GM18498 (cell line): ENCODE measurements around the gene PRLH.
"Not testable (repeated sequence)": the region's sequence is repeated elsewhere in the genome, so short reads cannot be mapped to it uniquely, and the experiment has no call there.

ENCODE experiments used
- ATAC-seq: cut with Tn5 transposase; IDR thresholded peaks from one replicate; pipeline ENCODE4 v1.9.1; 2021; ENCODE audit warnings: mild to moderate bottlenecking, moderate library complexity; ENCODE audit not compliant: unreplicated experiment

PRLH gene

DNA sequence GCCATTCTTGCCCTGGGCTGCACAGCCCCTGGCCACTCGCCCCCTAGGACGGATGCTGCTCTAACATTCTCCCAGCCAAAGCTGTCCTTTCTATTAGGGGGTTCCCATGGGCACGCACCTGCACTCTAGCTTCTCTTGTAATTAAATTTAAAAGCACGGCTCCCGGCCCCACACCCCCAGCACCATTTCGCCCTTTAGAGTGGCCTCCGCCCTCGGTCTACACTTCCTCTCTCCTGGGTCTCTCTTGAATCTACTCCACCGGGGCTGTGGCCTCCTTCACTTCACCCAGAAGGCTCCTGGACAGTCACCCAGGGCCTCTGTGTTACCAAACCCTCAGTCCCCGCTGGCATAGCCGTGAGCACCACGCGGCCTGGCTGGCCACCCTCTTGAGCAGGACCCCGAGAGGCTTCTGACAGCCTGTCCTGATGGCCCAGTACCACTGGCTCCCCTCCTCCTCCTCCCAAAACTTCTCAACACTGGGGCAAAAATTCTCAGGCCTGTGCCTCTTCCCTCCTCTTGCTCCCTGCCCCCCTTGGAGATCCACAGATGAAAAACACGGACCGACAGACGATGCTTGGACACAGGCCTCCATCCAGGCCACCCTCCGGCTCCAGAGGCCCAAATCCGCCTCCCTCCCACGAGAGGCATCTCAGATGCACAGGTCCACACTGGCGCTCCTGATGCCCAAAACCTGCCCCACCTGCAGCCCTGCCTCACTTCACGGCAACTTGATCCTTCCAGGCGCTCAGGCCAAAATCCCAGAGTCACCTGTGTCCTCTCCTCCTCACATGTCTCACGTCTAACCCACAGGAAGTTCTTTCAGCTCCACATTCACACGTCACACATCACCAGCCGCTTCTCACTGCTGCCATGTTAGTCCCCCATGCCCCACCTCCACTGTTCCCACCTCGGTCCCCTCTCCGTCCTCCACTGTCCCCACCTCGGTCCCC is 31.1 kb downstream of the PRLH start:
- ATAC-seq, result no peak

DNA sequence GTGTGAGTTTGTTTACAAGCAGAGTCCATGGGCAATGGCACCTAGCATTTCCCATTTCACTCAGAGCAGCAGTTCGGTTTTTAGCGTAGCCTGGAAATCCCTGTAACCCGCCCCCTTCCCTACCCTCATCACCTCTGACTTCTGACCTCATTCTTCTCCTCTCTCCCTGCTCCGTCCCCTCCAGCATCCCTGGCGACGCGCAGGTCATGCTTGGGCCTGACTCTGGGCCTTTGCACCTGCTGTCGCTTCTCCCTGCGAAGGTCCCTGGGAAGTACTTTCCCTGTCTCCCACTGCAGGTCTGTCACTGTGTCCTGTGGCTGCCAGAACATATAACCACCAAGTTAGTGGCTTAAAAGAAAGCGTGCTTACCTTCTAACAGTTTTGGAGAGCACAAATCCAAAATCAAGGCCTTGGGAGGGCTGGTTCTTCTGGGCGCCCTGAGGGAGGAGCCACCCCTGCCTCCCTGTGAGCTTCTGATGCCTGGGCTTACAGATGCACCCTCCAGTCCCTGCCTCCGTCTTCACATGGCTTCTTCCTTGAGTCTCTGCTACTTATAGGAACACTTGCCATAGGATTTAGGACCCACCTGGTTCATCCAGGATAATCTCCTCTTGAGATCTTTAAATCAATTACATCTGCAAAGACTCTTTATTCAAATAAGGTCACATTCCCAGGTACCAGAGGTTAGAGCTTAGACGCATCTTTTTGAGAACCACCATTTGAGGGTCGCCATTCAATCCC is 32.3 kb downstream of the PRLH start:
- no peak for ATAC-seq

DNA sequence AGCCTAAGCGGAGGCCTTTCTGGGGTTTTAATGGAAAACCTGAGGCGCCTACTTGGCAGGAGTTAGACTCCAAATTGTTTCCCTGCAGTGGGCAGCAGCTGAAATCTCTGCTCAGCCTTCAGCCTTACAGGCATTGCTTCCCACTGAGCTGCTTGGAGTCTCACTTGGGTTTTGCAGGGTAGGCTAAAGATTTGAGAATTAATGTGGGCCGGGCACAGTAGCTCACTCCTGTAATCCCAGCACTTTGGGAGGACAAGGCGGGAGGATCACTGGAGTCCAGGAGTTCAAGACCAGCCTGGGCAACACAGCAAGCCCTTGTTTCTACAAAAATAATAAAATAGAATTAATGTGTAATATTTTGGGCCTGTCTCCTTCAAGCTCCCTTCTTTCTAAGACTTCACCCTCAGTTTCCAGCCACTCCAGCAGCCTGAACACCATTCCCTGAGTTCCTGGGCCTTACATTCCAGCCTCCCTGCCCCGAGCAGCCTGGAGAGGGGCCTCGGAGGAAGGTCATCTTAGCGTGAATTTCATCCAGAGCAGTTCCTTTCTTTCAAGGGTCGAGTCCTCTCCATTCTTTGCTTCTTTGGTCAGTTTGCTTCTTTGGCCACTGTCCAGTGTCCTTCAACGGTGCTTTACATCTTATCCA is 33.2 kb downstream of the PRLH start:
- no peak for ATAC-seq

DNA sequence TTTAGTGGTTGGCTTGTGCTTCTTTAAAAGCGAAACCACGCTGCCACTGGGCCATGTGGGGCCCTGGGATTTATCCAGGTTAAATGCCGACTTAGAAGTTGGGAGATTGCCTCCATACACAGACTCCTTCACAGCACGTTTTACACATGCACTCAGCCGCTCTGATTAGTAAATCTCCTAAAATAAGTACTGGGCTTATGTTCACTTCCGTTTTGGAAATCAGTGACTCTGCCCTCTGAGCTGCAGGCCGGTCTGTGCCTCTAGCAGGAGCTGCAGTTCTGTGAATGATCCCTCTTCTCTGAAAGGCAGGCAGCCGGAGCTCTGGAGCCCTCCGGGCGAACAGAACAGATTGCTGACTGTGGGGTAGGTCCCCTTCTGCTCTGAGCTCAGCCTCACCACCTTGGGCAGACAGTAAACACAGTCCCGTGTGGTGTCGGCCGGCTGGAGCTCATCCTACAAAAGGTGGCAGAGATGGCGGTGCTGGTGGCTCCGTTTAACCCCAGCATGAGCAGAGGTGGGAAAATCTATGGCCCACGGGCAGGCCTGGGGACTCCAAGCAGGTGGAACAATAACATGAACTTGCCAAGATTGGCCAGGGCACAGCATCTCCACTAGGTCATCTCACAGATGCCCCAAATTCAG is 34.0 kb downstream of the PRLH start:
- ATAC-seq, result no peak

DNA sequence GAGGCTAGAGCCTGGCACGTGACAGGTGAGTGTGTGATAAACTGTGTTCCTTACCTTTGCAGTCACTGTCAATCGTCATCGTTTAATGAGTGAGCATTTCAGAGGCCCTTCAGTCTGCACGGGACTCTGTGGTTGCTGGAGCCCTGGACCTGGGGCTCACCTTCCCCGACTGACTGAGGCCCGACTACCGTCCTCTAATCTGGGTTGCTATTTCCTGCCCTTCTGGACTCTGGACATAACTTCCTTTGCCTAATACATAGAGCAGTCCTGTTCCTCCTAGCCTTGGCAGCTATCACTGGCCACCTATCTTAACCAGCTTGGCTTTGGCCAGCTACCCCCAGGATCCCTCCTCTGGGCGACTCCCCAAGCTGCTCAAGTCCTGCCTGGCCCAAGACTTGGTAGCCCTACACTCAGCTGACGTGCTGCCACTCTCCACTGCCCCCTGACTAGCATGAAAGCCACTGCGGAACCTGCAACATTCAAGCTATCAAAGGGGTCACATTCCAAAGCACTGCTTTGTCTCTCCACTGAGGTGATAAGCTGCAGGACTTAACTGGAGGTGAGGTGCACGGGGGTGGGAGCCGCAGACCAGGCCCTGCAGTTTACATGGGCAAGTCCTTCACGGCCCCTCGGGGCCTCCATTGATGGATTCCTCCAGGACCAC is 35.2 kb downstream of the PRLH start:
- ATAC-seq, result no peak

DNA sequence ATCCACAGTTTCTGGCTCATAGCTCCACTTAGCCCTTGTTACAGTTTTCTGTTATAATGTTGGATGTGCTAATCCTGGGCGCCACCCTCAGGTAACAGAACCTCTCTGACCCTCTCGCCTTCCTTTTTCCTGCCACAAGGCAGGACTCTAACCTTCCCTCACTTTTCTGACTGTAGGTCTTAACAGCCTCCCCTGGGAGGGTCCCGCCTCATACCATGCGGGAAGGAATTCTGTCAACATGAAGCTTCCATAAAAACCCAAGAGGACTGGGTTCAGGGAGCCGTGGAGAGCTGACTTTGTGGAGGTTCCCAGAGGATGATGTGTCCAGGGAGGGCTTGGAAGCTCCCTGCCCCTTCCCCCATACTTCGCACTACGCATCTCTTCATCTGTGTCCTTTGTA is 36.0 kb downstream of the PRLH start:
- no peak for ATAC-seq

DNA sequence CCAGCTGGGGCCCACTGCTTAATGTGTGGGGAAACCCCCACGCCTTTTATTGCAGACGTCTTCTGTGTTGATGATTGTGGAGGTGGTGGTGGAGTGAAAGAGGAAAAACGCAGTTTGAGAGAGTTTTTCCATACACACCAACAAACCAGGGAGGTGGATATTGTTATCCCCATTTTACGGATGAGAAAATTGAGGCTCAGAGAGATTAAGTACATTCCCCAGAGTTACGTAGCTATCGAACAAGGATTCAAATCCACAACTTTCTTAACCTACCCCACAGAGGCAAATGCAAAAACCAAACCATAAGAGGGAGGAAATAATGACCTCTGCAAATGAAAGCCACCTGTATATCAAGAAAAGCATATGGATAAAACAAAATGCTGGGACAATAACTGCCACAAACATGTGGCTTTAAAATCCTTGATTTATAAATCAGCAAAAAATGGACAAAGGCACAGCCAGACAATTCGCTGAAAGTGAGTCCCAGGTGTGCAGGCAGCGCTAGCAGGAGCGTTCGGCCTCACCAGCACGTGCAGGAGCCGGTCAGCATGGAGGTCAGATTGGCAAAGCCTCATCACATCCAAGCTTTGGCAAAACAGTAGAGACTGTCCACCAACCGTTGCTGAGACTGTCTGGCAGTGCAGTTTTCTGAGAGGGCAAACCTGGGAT is 36.8 kb downstream of the PRLH start:
- no peak for ATAC-seq

DNA sequence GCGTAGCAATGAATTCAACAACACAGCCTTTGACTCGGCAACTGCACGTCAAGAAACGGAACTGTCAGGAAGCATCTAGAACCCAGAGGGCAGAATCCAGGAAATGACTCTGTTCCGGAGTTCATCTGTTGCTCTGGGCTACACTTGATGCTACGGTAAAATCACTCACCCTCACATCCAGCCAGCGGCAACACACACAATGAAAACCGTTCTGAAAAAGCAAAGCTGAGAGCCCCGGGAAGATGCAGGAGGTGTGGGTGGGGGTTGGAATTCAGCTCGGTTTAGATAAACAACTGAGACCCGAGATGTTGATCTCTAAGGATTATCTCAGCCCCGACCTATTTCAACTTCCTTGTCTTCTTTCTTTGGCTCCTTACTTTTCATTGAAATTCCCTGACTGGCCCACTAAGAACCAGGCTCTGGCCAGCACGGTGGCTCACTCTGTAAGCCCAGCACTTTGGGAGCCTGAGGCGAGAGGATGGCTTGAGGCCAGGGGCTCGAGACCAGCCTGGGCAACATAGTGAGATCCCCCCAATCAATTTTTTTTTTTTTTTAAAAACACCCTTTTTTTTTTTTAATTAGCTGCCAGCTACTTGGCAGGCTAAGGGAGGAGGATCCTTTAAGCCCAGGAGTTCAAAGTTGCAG is 37.5 kb downstream of the PRLH start:
- ATAC-seq, result no peak

DNA sequence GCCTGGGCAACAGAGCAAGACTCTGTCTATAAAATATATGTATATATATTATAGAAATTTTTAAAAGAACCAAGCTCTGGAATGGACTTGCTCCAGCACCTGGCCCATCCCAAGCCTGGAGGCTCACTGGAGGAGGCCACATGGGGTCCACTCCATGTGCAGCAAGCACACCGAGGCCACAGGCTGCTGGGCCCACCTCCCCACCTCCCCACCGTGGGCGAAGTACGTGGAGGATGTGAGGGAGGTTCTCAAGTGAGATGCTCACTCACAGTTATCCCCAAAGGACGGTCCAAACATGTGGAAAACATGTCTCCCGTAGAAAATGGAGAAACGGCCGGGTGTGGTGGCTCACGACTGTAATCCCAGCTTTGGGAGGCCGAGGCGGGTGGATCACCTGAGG is 38.0 kb downstream of the PRLH start:
- ATAC-seq, result no peak

DNA sequence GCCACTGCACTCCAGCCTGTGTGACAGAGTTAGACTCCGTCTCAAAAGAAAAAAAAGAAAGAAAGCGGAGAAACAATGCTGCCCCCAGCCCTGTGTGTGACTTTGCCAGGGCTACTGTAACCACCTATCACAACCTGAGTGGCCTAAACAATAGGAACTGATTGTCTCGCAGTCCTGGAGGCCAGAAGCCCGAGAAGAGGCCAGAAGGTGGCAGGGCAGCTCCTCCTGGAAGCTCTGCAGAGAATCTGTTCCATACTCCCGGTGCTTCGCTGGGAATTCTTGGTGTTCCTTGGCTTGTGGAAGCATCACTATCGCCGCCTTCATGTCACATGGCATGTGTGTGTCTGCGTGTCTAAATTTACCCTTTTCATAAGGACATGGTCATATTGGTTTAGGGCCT is 38.6 kb downstream of the PRLH start:
- ATAC-seq, result no peak

DNA sequence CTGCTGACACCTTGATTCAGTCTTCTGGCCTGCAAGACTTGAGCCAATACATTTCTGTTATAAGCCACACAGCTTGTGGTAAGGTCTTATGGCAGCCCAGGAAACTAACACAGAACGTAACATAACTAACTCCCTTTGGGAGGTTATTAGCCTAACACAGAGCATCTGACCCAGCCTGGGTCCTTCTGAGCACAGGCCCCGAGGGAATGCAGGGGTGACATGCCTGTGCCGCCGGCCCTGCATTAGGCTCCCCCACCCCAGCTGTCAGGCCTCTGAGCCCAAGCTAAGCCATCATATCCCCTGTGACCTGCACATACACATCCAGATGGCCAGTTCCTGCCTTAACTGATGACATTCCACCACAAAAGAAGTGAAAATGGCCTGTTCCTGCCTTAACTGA is 40.1 kb downstream of the PRLH start:
- ATAC-seq, result not testable (repeated sequence)

DNA sequence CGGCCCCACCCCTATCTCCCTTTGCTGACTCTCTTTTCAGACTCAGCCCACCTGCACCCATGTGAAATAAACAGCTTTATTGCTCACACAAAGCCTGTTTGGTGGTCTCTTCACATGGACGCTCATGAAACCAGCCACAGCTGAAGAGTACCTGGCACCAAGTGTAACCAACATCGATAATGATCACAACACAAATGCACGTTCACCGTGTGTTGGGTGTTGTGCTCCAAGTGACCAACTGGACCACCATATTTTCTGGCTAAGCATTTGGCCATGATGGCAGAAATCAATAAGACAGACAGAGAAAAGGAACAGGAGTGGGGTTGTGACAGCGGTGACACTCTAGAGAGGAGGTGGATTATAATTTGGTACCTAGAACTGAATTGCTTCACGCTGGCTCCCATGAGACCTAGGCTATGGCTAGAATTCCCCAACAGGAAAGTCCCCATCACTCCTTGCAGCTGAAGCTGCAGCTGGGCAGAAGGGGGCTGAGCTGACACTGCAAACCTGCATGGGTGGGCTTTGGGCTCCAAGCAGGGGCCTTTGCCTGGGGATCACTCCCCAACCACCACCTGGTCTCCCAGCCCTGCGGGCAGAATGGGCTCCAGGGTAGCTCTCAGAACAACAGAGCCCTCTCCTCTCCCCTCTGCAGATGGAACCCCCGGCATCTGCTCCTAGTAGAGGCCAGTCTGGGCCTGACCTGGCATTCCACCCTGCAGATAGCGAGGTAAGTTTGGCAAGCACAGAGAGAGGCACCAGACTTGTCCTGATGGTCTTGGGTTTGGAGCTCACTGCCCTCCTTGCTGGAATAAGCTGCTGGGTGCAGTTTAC is 46.4 kb downstream of the PRLH start:
- no peak for ATAC-seq

DNA sequence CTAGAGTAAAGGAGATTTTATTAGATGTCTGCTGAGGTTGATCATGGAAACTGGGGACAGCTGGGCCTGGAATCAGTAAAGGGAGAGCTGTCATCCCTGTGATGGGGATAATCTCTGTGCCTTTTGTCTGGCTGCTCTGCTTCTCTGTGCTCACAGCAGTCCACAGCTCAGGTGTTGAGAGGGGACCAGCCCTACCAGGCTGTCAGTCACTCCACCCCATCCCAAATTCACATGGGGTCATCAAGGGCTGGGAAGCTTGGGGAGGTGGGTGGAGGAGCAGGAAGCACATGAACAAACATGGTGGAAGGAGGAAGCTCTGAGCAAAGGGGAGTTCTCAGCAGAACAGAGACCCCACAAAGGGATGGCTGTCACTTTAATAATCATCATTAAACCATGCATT is 47.3 kb downstream of the PRLH start:
- ATAC-seq, result no peak

DNA sequence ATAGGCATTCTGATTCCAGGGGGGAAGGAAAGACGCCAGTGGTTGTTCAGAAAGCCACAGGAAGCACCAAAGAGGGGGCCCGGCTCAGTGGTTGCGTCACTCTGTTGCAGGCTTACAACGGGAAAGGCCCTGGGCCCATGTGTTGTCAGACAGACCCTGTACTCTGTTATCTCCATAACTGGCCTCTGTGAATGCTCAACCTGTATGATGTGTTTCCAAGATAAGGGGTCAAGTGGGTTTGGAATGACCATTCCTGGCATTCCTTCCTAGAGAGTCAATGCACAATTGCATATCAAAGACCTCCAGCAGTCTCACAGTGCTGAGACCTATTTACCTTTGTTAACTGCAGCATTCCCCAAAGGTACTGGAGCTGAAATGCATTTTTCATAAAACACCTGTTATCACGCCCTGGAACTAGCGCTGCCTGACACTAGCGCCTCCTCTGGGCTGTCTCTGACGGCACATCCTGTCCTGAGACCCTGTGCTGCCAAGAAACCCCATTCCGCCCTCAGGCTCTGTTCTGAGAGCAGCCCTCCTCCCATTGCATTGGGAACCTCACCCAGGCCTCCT is 47.9 kb downstream of the PRLH start:
- ATAC-seq, result no peak

DNA sequence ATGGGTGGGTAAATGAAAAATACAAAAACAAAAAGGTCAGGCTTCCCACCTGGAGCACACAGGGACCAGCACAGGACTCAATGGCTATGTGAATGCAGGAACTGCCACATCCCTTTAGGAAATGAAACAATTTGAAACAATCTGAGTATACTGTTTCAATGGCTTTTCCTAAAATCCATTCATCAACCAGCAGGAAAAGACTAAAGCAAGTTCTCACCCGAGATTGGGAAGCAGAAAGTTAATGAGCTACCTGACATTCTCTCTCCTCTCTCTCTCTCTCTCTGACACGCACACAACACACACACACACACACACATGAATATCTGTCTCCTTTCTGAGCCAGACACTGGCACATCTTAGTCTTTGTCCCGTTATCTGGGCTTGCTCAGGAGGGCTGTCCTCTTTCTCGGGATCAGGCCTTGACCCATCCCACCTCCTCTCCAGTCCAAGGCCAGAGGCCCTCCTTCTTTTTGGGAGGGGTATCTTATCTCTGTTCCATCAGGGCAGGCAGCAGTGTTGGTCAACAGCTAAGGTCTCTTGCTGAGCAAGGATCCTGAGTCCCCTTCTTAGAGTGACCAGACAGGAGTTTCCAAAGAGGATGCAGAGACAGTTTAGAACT is 49.4 kb downstream of the PRLH start:
- ATAC-seq, result no peak

DNA sequence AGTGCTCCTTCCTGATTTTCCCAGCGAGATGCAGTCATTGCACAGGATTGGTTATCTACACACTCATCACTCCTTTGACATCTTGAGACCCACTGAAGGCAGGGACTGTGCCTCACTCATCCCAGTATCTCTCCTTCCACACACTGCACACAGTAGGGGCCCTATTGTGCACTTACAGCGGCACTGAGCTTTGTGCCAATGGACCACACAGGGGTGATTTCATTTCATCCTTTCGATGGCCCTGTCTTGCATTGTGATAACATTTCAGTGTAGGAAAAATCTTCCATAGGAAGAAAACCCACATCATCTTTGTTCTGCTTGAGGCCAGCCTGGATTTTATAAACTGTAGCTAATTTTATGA is 50.0 kb downstream of the PRLH start:
- ATAC-seq, result no peak
